Thyroid gland (tissue), 4 donors: ENCODE data around the gene ITGB1BP1.

Experiments
- POLR2A ChIP-seq, 2 donors: fragments of 450-650 bp; IDR thresholded peaks; one replicate each; pipeline ENCODE4 v1.6.1; 2017; ENCODE audit warnings: antibody characterized with exemption in 2 of 2, mild to moderate bottlenecking in 2 of 2, moderate library complexity in 1 of 2
- TF ChIP-seq, protein P1 (sequence below), 6 experiments: fragments of 200-600 bp in 3 of 6; fragments of 450-650 bp in 3 of 6; sonication (generic) in 3 of 6; IDR thresholded peaks; one replicate each; pipeline ENCODE4 v1.5.1; 2016 to 2019; ENCODE audit warnings: antibody characterized with exemption in 6 of 6, mild to moderate bottlenecking in 2 of 6, inconsistent platforms in 1 of 6, moderate library complexity in 1 of 6

DNA sequence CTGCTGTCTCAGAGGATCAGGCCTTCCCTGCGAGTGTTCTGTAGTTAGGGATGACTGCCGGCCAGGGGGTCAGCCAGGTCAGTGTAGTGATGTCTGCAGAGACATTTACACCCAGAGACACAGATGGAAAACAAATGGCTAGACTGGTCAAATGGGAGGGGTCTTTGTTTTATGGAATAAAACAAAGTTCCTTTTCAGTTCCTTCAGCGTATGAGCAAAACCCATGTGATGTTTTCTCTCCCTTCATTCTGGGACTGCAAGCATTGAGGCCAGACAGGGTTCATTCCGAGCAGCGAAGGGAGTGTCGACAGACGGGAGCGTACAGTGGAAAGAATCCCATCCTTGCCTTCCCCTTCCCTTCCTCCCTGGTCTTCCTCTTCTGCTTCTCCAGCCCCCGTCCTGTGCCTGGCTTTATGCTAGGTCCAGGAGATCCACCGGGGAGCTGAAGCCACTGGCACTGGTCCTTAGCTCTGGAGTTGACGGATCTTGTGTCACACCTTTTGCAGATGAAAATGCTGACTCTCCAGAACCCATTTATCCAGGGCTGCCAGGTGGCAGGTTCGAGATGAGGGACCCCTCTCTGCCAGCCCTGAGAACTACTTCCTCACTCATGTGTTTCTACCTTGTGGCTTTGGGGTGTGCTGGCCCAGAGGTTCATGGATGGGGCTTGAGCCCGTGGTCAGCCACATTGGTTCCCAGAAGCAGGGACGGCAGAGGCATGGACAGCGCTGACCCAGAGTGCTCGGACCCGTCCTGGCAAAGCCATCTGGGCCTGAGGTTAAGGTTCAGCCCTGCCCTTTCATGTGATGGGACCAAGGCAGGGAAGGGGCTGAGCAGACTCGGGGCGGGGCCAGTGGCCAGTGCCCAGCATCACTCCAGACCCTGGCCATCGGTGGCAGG lies 24.2 kb downstream of the ITGB1BP1 start:
- TF ChIP-seq POLR2A (IDR thresholded peaks at IDR 0.05): no peak
- TF ChIP-seq, protein P1, sequence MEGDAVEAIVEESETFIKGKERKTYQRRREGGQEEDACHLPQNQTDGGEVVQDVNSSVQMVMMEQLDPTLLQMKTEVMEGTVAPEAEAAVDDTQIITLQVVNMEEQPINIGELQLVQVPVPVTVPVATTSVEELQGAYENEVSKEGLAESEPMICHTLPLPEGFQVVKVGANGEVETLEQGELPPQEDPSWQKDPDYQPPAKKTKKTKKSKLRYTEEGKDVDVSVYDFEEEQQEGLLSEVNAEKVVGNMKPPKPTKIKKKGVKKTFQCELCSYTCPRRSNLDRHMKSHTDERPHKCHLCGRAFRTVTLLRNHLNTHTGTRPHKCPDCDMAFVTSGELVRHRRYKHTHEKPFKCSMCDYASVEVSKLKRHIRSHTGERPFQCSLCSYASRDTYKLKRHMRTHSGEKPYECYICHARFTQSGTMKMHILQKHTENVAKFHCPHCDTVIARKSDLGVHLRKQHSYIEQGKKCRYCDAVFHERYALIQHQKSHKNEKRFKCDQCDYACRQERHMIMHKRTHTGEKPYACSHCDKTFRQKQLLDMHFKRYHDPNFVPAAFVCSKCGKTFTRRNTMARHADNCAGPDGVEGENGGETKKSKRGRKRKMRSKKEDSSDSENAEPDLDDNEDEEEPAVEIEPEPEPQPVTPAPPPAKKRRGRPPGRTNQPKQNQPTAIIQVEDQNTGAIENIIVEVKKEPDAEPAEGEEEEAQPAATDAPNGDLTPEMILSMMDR (IDR thresholded peaks at IDR 0.05): no peak
